K562 (cell line): ENCODE results near the gene TMEM131L. TPM values are rescaled to one million over a fixed set of nuclear protein-coding genes. Genes with fewer than 3 reads are reported as not detected.

ENCODE experiments used
- ATF1 ChIP-seq, 2 experiments: fragments of 450-650 bp in 1 of 2; IDR thresholded peaks; 2 replicates each; pipeline ENCODE4 v1.6.1; 2016; ENCODE audit warnings: missing compliant biosample characterization in 1 of 2, missing genetic modification characterization in 1 of 2
- RAD21 ChIP-seq, 2 experiments: fragments of 250-450 bp in 1 of 2; fragments of 450-650 bp in 1 of 2; sonication (Bioruptor Pico) in 1 of 2; formaldehyde crosslinking in 1 of 2; IDR thresholded peaks in 1 of 2; conservative IDR thresholded peaks in 1 of 2; 2 replicates each; pipeline versions ENCODE4 v1.4.0 to v1.8.0; 2020 to 2022; ENCODE audit warnings: mild to moderate bottlenecking in 2 of 2, moderate library complexity in 1 of 2
- polyA plus RNA-seq, 8 experiments: library from polyadenylated mRNA; depleted of rRNA in 4 of 8; stranded (reverse) in 5 of 8; unstranded in 3 of 8; fragments of >200 nt; fragmentation: Nextera tagmentation in 2 of 8; fragmentation: Illumina TruSeq in 1 of 8; extraction: Ambion mirVana in 2 of 8; extraction: Trizol in 1 of 8; gene quantifications; 2 replicates each; pipeline versions ENCODE4 v1.2.1 to v1.2.3, GENCODE V29; 2011 to 2014; ENCODE audit warnings: inconsistent platforms in 1 of 8, missing spikeins in 1 of 8
- total RNA-seq, 7 experiments: library from RNA; depleted of rRNA in 6 of 7; stranded (reverse); fragments of >200 nt in 6 of 7; fragmentation: Illumina TruSeq in 2 of 7; extraction: Trizol in 2 of 7; gene quantifications; 2 replicates each; pipeline versions ENCODE4 v1.2.1 to v1.2.3, GENCODE V29; 2011 to 2021; ENCODE audit warnings: low replicate concordance in 1 of 7
- TF ChIP-seq, protein P1 (sequence below), 3 experiments: IDR thresholded peaks in 2 of 3; conservative IDR thresholded peaks in 1 of 3; 2 replicates each; pipeline ENCODE4 v1.5.1; 2011 to 2012; ENCODE audit warnings: low read length in 3 of 3, mild to moderate bottlenecking in 3 of 3, control low read depth in 2 of 3, improper control_type of control experiment in 1 of 3, inconsistent platforms in 1 of 3, low read depth in 1 of 3, mixed read lengths in 1 of 3, moderate library complexity in 1 of 3; ENCODE audit not compliant: insufficient read depth in 2 of 3
- TF ChIP-seq, protein P2 (sequence below): fragments of 450-650 bp; formaldehyde crosslinking; IDR thresholded peaks from 2 replicates; pipeline ENCODE4 v1.4.0; 2020; ENCODE audit warnings: mild to moderate bottlenecking, moderate library complexity
- TF ChIP-seq, protein P3 (sequence below), 2 experiments: fragments of 450-650 bp in 1 of 2; sonication (generic) in 1 of 2; formaldehyde crosslinking in 1 of 2; IDR thresholded peaks in 1 of 2; conservative IDR thresholded peaks in 1 of 2; 2 replicates each; pipeline versions ENCODE4 v1.6.1 to v1.8.1; 2016 to 2023; ENCODE audit warnings: mild to moderate bottlenecking in 2 of 2, moderate library complexity in 2 of 2, inconsistent platforms in 1 of 2, missing genetic modification reagents in 1 of 2

The TMEM131L gene
- total and polyA plus RNA-seq, 9 of the 15 experiments (the other 6 are each of a cell fraction or from before 2014, with no cell fraction given): 1.2 to 20.8 (median 12.9) TPM

- TF ChIP-seq, protein P1, sequence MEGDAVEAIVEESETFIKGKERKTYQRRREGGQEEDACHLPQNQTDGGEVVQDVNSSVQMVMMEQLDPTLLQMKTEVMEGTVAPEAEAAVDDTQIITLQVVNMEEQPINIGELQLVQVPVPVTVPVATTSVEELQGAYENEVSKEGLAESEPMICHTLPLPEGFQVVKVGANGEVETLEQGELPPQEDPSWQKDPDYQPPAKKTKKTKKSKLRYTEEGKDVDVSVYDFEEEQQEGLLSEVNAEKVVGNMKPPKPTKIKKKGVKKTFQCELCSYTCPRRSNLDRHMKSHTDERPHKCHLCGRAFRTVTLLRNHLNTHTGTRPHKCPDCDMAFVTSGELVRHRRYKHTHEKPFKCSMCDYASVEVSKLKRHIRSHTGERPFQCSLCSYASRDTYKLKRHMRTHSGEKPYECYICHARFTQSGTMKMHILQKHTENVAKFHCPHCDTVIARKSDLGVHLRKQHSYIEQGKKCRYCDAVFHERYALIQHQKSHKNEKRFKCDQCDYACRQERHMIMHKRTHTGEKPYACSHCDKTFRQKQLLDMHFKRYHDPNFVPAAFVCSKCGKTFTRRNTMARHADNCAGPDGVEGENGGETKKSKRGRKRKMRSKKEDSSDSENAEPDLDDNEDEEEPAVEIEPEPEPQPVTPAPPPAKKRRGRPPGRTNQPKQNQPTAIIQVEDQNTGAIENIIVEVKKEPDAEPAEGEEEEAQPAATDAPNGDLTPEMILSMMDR (IDR thresholded peaks at IDR 0.05 in 2 of 3, conservative IDR thresholded peaks at IDR 0.05 in 1 of 3; ENCODE audit: insufficient read depth in 2 of 3, low read depth in 1 of 3, low read length in 3 of 3): peak; percentile 57 to 68 (median 57)
- TF ChIP-seq ATF1 (CRISPR knock-in tag; IDR thresholded peaks at IDR 0.05) (no peak), ATF1 (tag; IDR thresholded peaks at IDR 0.05) (peak; percentile 66), RAD21 (CRISPR knock-in tag; conservative IDR thresholded peaks at IDR 0.05 in 1 of 2, IDR thresholded peaks at IDR 0.05 in 1 of 2) (peak; percentile 56 to 74)
- TF ChIP-seq, protein P2, sequence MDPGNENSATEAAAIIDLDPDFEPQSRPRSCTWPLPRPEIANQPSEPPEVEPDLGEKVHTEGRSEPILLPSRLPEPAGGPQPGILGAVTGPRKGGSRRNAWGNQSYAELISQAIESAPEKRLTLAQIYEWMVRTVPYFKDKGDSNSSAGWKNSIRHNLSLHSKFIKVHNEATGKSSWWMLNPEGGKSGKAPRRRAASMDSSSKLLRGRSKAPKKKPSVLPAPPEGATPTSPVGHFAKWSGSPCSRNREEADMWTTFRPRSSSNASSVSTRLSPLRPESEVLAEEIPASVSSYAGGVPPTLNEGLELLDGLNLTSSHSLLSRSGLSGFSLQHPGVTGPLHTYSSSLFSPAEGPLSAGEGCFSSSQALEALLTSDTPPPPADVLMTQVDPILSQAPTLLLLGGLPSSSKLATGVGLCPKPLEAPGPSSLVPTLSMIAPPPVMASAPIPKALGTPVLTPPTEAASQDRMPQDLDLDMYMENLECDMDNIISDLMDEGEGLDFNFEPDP (CRISPR knock-in tag): no peak
- TF ChIP-seq, protein P3, sequence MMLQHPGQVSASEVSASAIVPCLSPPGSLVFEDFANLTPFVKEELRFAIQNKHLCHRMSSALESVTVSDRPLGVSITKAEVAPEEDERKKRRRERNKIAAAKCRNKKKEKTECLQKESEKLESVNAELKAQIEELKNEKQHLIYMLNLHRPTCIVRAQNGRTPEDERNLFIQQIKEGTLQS (IDR thresholded peaks at IDR 0.05): 0 out of 2 replicates have a peak, but pooled peaks have one; percentile 30
- TF ChIP-seq, protein P3 (CRISPR knock-in tag; conservative IDR thresholded peaks at IDR 0.05): no peak
These were observed 183.4 kb downstream of the TMEM131L start (continued) for GRCh38 chr4:153649572-153649991.
